Osteocyte (in vitro differentiated cells): ENCODE measurements around the gene LRRC4C. TPM values are rescaled to one million over a fixed set of nuclear protein-coding genes. Genes with fewer than 3 reads are reported as not detected.

Experiments used
- DNase-seq: peaks from one replicate; pipeline ENCODE4 v3.0.0; 2021; ENCODE audit warnings: mixed read lengths; ENCODE audit not compliant: unreplicated experiment; ENCODE audit errors: extremely low spot score
- H3K27ac Mint-ChIP-seq: one replicate; pipeline ENCODE4 v1.8.0; 2021; ENCODE audit warnings: mild to moderate bottlenecking, mixed read lengths; ENCODE audit not compliant: unreplicated experiment
- H3K27me3 Mint-ChIP-seq: one replicate; pipeline ENCODE4 v1.8.0; 2021; ENCODE audit warnings: mixed read lengths; ENCODE audit not compliant: unreplicated experiment
- H3K36me3 Mint-ChIP-seq: one replicate; pipeline ENCODE4 v1.8.0; 2021; ENCODE audit warnings: mixed read lengths; ENCODE audit not compliant: unreplicated experiment
- H3K4me1 Mint-ChIP-seq: one replicate; pipeline ENCODE4 v1.8.0; 2021; ENCODE audit warnings: mixed read lengths; ENCODE audit not compliant: unreplicated experiment
- H3K4me3 Mint-ChIP-seq: one replicate; pipeline ENCODE4 v1.8.0; 2021; ENCODE audit warnings: mild to moderate bottlenecking, moderate library complexity, mixed read lengths; ENCODE audit not compliant: unreplicated experiment
- H3K9me3 Mint-ChIP-seq: one replicate; pipeline ENCODE4 v1.8.0; 2021; ENCODE audit warnings: mixed read lengths; ENCODE audit not compliant: unreplicated experiment
- CTCF ChIP-seq: fragments of 200-600 bp; sonication (generic); IDR thresholded peaks from 2 replicates; pipeline ENCODE4 v1.5.0; 2021; ENCODE audit warnings: antibody characterized with exemption, mild to moderate bottlenecking, moderate library complexity
- total RNA-seq: library from RNA; stranded (reverse); gene quantifications from 2 replicates; pipeline ENCODE4 v1.2.1, GENCODE V29; 2021

The LRRC4C gene
- total RNA-seq, 1 donor from 2014 or later: 0.16 TPM

- Mint-ChIP-seq H3K4me1 (no peaks in the 10 kb centered on the region), H3K27me3 (no peaks in the 10 kb centered on the region), H3K4me3 (no peak overlapping the region), H3K36me3 (no peaks in the 10 kb centered on the region), H3K27ac (no peak overlapping the region), H3K9me3 (peaks cover 14% of the 10 kb centered on the region)
- TF ChIP-seq CTCF: no peak
- DNase-seq: no peak
These were observed 374.3 kb downstream of the LRRC4C start for GRCh38 chr11:41085123-41085522.

- Mint-ChIP-seq H3K27ac (no peak overlapping the region), H3K36me3 (no peaks in the 10 kb centered on the region), H3K27me3 (no peaks in the 10 kb centered on the region), H3K4me3 (no peak overlapping the region), H3K4me1 (no peaks in the 10 kb centered on the region), H3K9me3 (peaks cover 27% of the 10 kb centered on the region)
- no peak for DNase-seq
- no peak for TF ChIP-seq CTCF
These were observed 377.6 kb downstream of the LRRC4C start for GRCh38 chr11:41081756-41082285.

GRCh38 chr11:41074318-41074717 is 385.1 kb downstream of the LRRC4C start:
- Mint-ChIP-seq H3K27me3 (no peaks in the 10 kb centered on the region), H3K9me3 (peaks cover 61% of the 10 kb centered on the region), H3K4me1 (no peaks in the 10 kb centered on the region), H3K36me3 (no peaks in the 10 kb centered on the region), H3K4me3 (no peak overlapping the region), H3K27ac (no peak overlapping the region)
- no peak for TF ChIP-seq CTCF
- no peak for DNase-seq

- TF ChIP-seq CTCF: no peak
- no peaks in the 10 kb centered on the region for H3K36me3 Mint-ChIP-seq
These were observed 394.0 kb downstream of the LRRC4C start for GRCh38 chr11:41065432-41065831.

DNA sequence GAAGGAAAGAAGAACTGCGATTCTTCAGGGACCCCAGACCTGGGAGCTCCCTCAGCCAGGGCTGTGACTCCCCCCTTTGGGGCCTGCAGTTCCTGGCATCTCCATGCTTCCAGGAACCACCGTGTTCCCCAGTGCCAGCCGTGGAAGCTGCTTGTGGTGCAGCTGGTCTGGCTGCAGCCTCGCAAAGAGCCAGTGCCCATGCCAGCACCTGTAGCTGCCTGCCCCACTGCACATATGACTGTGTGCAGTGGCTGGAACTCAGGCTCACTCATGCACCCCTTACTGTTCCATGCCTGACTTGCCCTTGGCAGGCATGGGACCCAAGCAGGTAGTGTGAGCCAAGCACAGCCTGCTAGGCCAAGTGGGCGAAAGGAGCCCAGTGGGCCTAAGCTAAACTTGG is 401.3 kb downstream of the LRRC4C start:
- Mint-ChIP-seq H3K27me3 (no peaks in the 10 kb centered on the region), H3K9me3 (peaks cover 29% of the 10 kb centered on the region), H3K4me3 (no peak overlapping the region), H3K27ac (no peak overlapping the region), H3K4me1 (no peaks in the 10 kb centered on the region), H3K36me3 (no peaks in the 10 kb centered on the region)
- DNase-seq: no peak
- no peak for TF ChIP-seq CTCF

More at GRCh38 chr11:41065432-41065831, 394.0 kb downstream of the LRRC4C start:
- Mint-ChIP-seq H3K27me3 (no peaks in the 10 kb centered on the region), H3K9me3 (peaks cover 64% of the 10 kb centered on the region), H3K27ac (no peak overlapping the region), H3K4me3 (no peak overlapping the region), H3K4me1 (no peaks in the 10 kb centered on the region)
- DNase-seq: peak; percentile 73
